Erythroblast (primary cell): ENCODE data around the gene EDC4.

Experiments
- GATA1 ChIP-seq: IDR thresholded peaks from 2 replicates; pipeline ENCODE4 v1.6.1; 2011; ENCODE audit warnings: low read depth, mild to moderate bottlenecking, control low read depth, low read length, moderate library complexity
- POLR2A ChIP-seq: IDR thresholded peaks from 2 replicates; pipeline ENCODE4 v1.6.1; 2011; ENCODE audit warnings: mild to moderate bottlenecking, low read length

GRCh38 chr16:67828651-67829050 lies 44.2 kb upstream of the EDC4 start:
- TF ChIP-seq POLR2A (no peak), GATA1 (no peak)
